Neural progenitor cell (in vitro differentiated cells): ENCODE data around the gene RND1. TPM values are rescaled to one million over a fixed set of nuclear protein-coding genes. Genes with fewer than 3 reads are reported as not detected.

Experiments
- DNase-seq: peaks from one replicate; pipeline ENCODE4 v3.0.0-alpha.2; 2016; ENCODE audit warnings: low spot score
- H2AFZ ChIP-seq: fragments of 200-600 bp; sonication (generic); replicated peaks from 2 replicates; pipeline ENCODE4 v1.6.1; 2016; ENCODE audit warnings: antibody characterized with exemption
- H3F3A ChIP-seq: fragments of 200-600 bp; sonication (generic); 2 replicates; pipeline ENCODE4 v1.6.1; 2016; ENCODE audit warnings: antibody characterized with exemption, low read depth
- H3K27ac ChIP-seq: fragments of 200-600 bp; sonication (generic); 2 replicates; pipeline ENCODE4 v1.5.1; 2016; ENCODE audit warnings: mild to moderate bottlenecking
- H3K27me3 ChIP-seq: fragments of 200-600 bp; sonication (generic); 2 replicates; pipeline ENCODE4 v1.6.1; 2016; ENCODE audit warnings: mild to moderate bottlenecking, moderate library complexity
- H3K36me3 ChIP-seq: fragments of 200-600 bp; sonication (generic); 2 replicates; pipeline ENCODE4 v1.5.1; 2016
- H3K4me1 ChIP-seq: fragments of 200-600 bp; sonication (generic); 2 replicates; pipeline ENCODE4 v1.6.1; 2016; ENCODE audit warnings: mixed run types
- H3K4me2 ChIP-seq: fragments of 200-600 bp; sonication (generic); 2 replicates; pipeline ENCODE4 v1.6.1; 2016
- H3K4me3 ChIP-seq: fragments of 200-600 bp; sonication (generic); 2 replicates; pipeline ENCODE4 v1.5.1; 2016
- H3K79me2 ChIP-seq: fragments of 200-600 bp; sonication (generic); 2 replicates; pipeline ENCODE4 v1.6.1; 2016; ENCODE audit warnings: low read depth
- H3K9ac ChIP-seq: fragments of 200-600 bp; sonication (generic); 2 replicates; pipeline ENCODE4 v1.6.1; 2016
- H3K9me3 ChIP-seq: fragments of 200-600 bp; sonication (generic); 2 replicates; pipeline ENCODE4 v1.5.1; 2016; ENCODE audit warnings: low read depth
- H4K20me1 ChIP-seq: fragments of 200-600 bp; sonication (generic); 2 replicates; pipeline ENCODE4 v1.6.1; 2016; ENCODE audit warnings: low read depth
- H3K27ac Mint-ChIP-seq: 3 replicates; pipeline ENCODE4 v1.8.0; 2021; ENCODE audit warnings: mixed read lengths
- H3K27me3 Mint-ChIP-seq: 2 replicates; pipeline ENCODE4 v1.8.0; 2022; ENCODE audit warnings: low read depth, mild to moderate bottlenecking, inconsistent platforms, moderate library complexity, mixed read lengths; ENCODE audit not compliant: insufficient read depth
- H3K36me3 Mint-ChIP-seq: 3 replicates; pipeline ENCODE4 v1.8.0; 2021; ENCODE audit warnings: mixed read lengths
- H3K4me1 Mint-ChIP-seq: 3 replicates; pipeline ENCODE4 v1.8.0; 2021; ENCODE audit warnings: mixed read lengths
- H3K4me3 Mint-ChIP-seq: 3 replicates; pipeline ENCODE4 v1.8.0; 2021; ENCODE audit warnings: mild to moderate bottlenecking, moderate library complexity, mixed read lengths
- H3K9me3 Mint-ChIP-seq: 3 replicates; pipeline ENCODE4 v1.8.0; 2020; ENCODE audit warnings: mixed read lengths
- CTCF ChIP-seq: fragments of 200-600 bp; sonication (generic); IDR thresholded peaks from 2 replicates; pipeline ENCODE4 v1.5.1; 2017; ENCODE audit warnings: antibody characterized with exemption, mild to moderate bottlenecking
- EZH2 ChIP-seq: fragments of 200-600 bp; sonication (generic); IDR thresholded peaks from 2 replicates; pipeline ENCODE4 v1.6.1; 2017; ENCODE audit warnings: antibody characterized with exemption, mild to moderate bottlenecking, moderate library complexity
- EZH2phosphoT487 ChIP-seq: fragments of 200-600 bp; sonication (generic); IDR thresholded peaks from 2 replicates; pipeline ENCODE4 v1.6.1; 2017; ENCODE audit warnings: antibody characterized with exemption
- total RNA-seq: library from RNA; depleted of rRNA; stranded (reverse); fragments of >200 nt; gene quantifications from 2 replicates; pipeline ENCODE4 v1.2.3, GENCODE V29; 2015; ENCODE audit warnings: low replicate concordance

Gene RND1
- total RNA-seq, 1 donor from 2014 or later, result 9.8 TPM

- Mint-ChIP-seq H3K36me3 (no peaks in the 10 kb centered on the region), H3K4me3 (peak overlapping the region; percentile 89), H3K27ac (peak overlapping the region; percentile 72), H3K27me3 (peaks cover 11% of the 10 kb centered on the region), H3K4me1 (peaks cover 7% of the 10 kb centered on the region), H3K9me3 (peaks cover 2% of the 10 kb centered on the region)
- no peaks in the 10 kb centered on the region for H3K9me3 ChIP-seq
- H2AFZ ChIP-seq, result peak overlapping the region; percentile 44
- H3K27me3 ChIP-seq, result peaks cover 16% of the 10 kb centered on the region
- no peaks in the 10 kb centered on the region for H3F3A ChIP-seq
- peak; percentile 23 for TF ChIP-seq EZH2
- peak; percentile 73 for TF ChIP-seq CTCF
- TF ChIP-seq EZH2phosphoT487, result no peak
- H4K20me1 ChIP-seq, result no peaks in the 10 kb centered on the region
- peak overlapping the region; percentile 53 for H3K4me3 ChIP-seq
- H3K4me1 ChIP-seq, result no peaks in the 10 kb centered on the region
- H3K4me2 ChIP-seq, result peak overlapping the region; percentile 77
- DNase-seq, result peak; percentile 93
- H3K9ac ChIP-seq, result no peak overlapping the region
- H3K79me2 ChIP-seq, result no peaks in the 10 kb centered on the region
- H3K36me3 ChIP-seq, result no peaks in the 10 kb centered on the region
- no peak overlapping the region for H3K27ac ChIP-seq
Observed at GRCh38 chr12:48903982-48904411, 38.3 kb upstream of the RND1 start.

- no peaks in the 10 kb centered on the region for H3K79me2 ChIP-seq
- no peaks in the 10 kb centered on the region for H3K9me3 ChIP-seq
- Mint-ChIP-seq H3K27me3 (peaks cover 9% of the 10 kb centered on the region), H3K36me3 (no peaks in the 10 kb centered on the region), H3K27ac (no peak overlapping the region), H3K4me1 (peaks cover 7% of the 10 kb centered on the region), H3K4me3 (peak overlapping the region; percentile 51), H3K9me3 (peaks cover 2% of the 10 kb centered on the region)
- no peak for DNase-seq
- no peak overlapping the region for H3K4me3 ChIP-seq
- H3K4me2 ChIP-seq, result no peak overlapping the region
- H3K9ac ChIP-seq, result no peak overlapping the region
- peaks cover 18% of the 10 kb centered on the region for H3K27me3 ChIP-seq
- no peak overlapping the region for H2AFZ ChIP-seq
- H3K36me3 ChIP-seq, result no peaks in the 10 kb centered on the region
- no peak overlapping the region for H3K27ac ChIP-seq
- TF ChIP-seq CTCF, result no peak
- no peak for TF ChIP-seq EZH2
- TF ChIP-seq EZH2phosphoT487, result no peak
- H3K4me1 ChIP-seq, result no peaks in the 10 kb centered on the region
- no peaks in the 10 kb centered on the region for H4K20me1 ChIP-seq
- H3F3A ChIP-seq, result no peaks in the 10 kb centered on the region
Observed at GRCh38 chr12:48903363-48903981, 37.8 kb upstream of the RND1 start.

- Mint-ChIP-seq H3K4me1 (peaks cover 7% of the 10 kb centered on the region), H3K27me3 (peaks cover 11% of the 10 kb centered on the region), H3K9me3 (peaks cover 2% of the 10 kb centered on the region), H3K4me3 (no peak overlapping the region), H3K27ac (no peak overlapping the region), H3K36me3 (no peaks in the 10 kb centered on the region)
- no peak overlapping the region for H3K4me2 ChIP-seq
- no peak overlapping the region for H2AFZ ChIP-seq
- no peaks in the 10 kb centered on the region for H3K4me1 ChIP-seq
- H3K4me3 ChIP-seq, result no peak overlapping the region
- no peaks in the 10 kb centered on the region for H3F3A ChIP-seq
- no peaks in the 10 kb centered on the region for H4K20me1 ChIP-seq
- H3K79me2 ChIP-seq, result no peaks in the 10 kb centered on the region
- no peaks in the 10 kb centered on the region for H3K36me3 ChIP-seq
- H3K9ac ChIP-seq, result no peak overlapping the region
- peaks cover 30% of the 10 kb centered on the region for H3K27me3 ChIP-seq
- DNase-seq, result no peak
- TF ChIP-seq CTCF (no peak), EZH2phosphoT487 (no peak), EZH2 (no peak)
- no peaks in the 10 kb centered on the region for H3K9me3 ChIP-seq
- H3K27ac ChIP-seq, result no peak overlapping the region
Observed at GRCh38 chr12:48901278-48901677, 35.6 kb upstream of the RND1 start.
